Upper lobe of left lung (tissue), 6 donors: Measurements from ENCODE around the gene COX6A2. TPM values are rescaled to one million over a fixed set of nuclear protein-coding genes. Genes with fewer than 3 reads are reported as not detected.

Experiments
- ATAC-seq, 2 donors: fragments of 200-7000 bp; cut with Tn5 transposase; one replicate each; pipeline ENCODE4 v1.9.1; 2022; ENCODE audit warnings: mild to moderate bottlenecking in 2 of 2, moderate library complexity in 2 of 2; ENCODE audit not compliant: low FRiP score in 2 of 2
- DNase-seq, 2 donors: peaks; one replicate each; pipeline ENCODE4 v3.0.0-alpha.2; 2019 to 2020
- H3K27ac ChIP-seq, 4 donors: fragments of 200-600 bp; sonication (generic); one replicate each; pipeline ENCODE4 v1.5.1; 2016 to 2019
- H3K27me3 ChIP-seq, 4 donors: fragments of 200-600 bp; sonication (generic); one replicate each; pipeline ENCODE4 v1.5.1; 2017 to 2019
- H3K36me3 ChIP-seq, 4 donors: fragments of 200-600 bp; sonication (generic); one replicate each; pipeline ENCODE4 v1.5.1; 2016 to 2019
- H3K4me1 ChIP-seq, 4 donors: fragments of 200-600 bp; sonication (generic); one replicate each; pipeline ENCODE4 v1.5.1; 2018 to 2019
- H3K4me3 ChIP-seq, 4 donors: fragments of 200-600 bp; sonication (generic); one replicate each; pipeline ENCODE4 v1.5.1; 2017 to 2019; ENCODE audit warnings: mild to moderate bottlenecking in 2 of 4, moderate library complexity in 1 of 4
- H3K9me3 ChIP-seq, 4 donors: fragments of 200-600 bp; sonication (generic); one replicate each; pipeline ENCODE4 v1.5.1; 2018 to 2019
- EP300 ChIP-seq, 4 donors: sonication (generic); formaldehyde crosslinking; IDR thresholded peaks; one replicate each; pipeline ENCODE4 v1.5.1; 2017; ENCODE audit warnings: antibody characterized with exemption in 4 of 4, control low read depth in 2 of 4
- POLR2A ChIP-seq, 4 donors: fragments of 450-650 bp; IDR thresholded peaks; one replicate each; pipeline ENCODE4 v1.5.1; 2016 to 2017; ENCODE audit warnings: antibody characterized with exemption in 4 of 4, mild to moderate bottlenecking in 2 of 4
- POLR2AphosphoS5 ChIP-seq, 2 donors: sonication (generic); formaldehyde crosslinking; IDR thresholded peaks; one replicate each; pipeline ENCODE4 v1.5.1; 2017; ENCODE audit warnings: antibody characterized with exemption in 2 of 2
- WGBS, 2 donors: methylation state at CpG; one replicate each; pipeline ENCODE4 v1.1.5; 2017 to 2018; 5-methylcytosine and 5-hydroxymethylcytosine counted together
- total RNA-seq, 6 donors: library from RNA; depleted of rRNA in 4 of 6; stranded (reverse); fragments of >200 nt in 4 of 6; gene quantifications; one replicate each; pipeline versions ENCODE4 v1.1.0 to v1.2.1, GENCODE V29; 2016 to 2021
- TF ChIP-seq, protein P1 (sequence below), 6 experiments: fragments of 450-650 bp in 4 of 6; fragments of 200-600 bp in 2 of 6; sonication (generic) in 2 of 6; IDR thresholded peaks; one replicate each; pipeline ENCODE4 v1.5.1; 2016 to 2019; ENCODE audit warnings: antibody characterized with exemption in 6 of 6
- donor health status: DM: no; HTN: no; CAD: no; lungs with moderate emphysema.
- donor health status: DM: no; HTN: yes; CAD: no; lungs with severe emphysema.

Gene COX6A2
- total RNA-seq, 6 donors from 2014 or later = not detected

DNA sequence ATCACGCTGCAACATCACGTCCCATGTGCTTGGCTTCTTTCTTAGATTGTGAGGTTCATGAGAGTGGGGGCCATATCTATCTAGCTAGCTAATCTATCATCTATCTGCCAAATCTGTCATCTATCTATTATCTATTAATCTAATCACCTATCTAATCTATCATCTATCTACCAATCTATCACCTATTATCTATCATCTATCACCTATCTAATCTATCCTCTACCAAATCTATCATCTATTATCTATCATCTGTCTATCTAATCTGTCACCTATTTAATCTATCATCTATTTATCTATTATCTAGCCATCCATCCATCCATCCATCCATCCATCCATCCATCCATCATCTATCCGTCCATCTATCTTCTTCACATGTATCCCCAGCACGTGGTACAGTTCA lies 14.2 kb downstream of the COX6A2 start:
- 80 to 84% methylated on average over 4 of the region's 4 CpGs for WGBS, 2 donors
- TF ChIP-seq EP300 (IDR thresholded peaks at IDR 0.05) (no peak), POLR2A (IDR thresholded peaks at IDR 0.05) (no peak), POLR2AphosphoS5 (IDR thresholded peaks at IDR 0.05) (no peak)
- TF ChIP-seq, protein P1, sequence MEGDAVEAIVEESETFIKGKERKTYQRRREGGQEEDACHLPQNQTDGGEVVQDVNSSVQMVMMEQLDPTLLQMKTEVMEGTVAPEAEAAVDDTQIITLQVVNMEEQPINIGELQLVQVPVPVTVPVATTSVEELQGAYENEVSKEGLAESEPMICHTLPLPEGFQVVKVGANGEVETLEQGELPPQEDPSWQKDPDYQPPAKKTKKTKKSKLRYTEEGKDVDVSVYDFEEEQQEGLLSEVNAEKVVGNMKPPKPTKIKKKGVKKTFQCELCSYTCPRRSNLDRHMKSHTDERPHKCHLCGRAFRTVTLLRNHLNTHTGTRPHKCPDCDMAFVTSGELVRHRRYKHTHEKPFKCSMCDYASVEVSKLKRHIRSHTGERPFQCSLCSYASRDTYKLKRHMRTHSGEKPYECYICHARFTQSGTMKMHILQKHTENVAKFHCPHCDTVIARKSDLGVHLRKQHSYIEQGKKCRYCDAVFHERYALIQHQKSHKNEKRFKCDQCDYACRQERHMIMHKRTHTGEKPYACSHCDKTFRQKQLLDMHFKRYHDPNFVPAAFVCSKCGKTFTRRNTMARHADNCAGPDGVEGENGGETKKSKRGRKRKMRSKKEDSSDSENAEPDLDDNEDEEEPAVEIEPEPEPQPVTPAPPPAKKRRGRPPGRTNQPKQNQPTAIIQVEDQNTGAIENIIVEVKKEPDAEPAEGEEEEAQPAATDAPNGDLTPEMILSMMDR (IDR thresholded peaks at IDR 0.05) = no peak
- ATAC-seq = no peak

GRCh38 chr16:31413381-31413780 lies 14.8 kb downstream of the COX6A2 start:
- H3K4me3 ChIP-seq = no peak overlapping the region

More for the DNA sequence above, 14.2 kb downstream of the COX6A2 start:
- no peaks in the 10 kb centered on the region for H3K9me3 ChIP-seq
- H3K4me3 ChIP-seq = no peak overlapping the region
- no peaks in the 10 kb centered on the region for H3K4me1 ChIP-seq
- no peak for DNase-seq
- H3K36me3 ChIP-seq = no peaks in the 10 kb centered on the region
- no peak overlapping the region for H3K27ac ChIP-seq
- H3K27me3 ChIP-seq = no peaks in the 10 kb centered on the region

GRCh38 chr16:31412750-31413149 lies 15.4 kb downstream of the COX6A2 start:
- no peaks in the 10 kb centered on the region for H3K4me1 ChIP-seq
- no peak overlapping the region for H3K27ac ChIP-seq
- peak in 1 of 2 donors; percentile 15 for ATAC-seq
- H3K36me3 ChIP-seq = no peaks in the 10 kb centered on the region
- no peak for TF ChIP-seq POLR2A (IDR thresholded peaks at IDR 0.05)
- TF ChIP-seq, protein P1 (IDR thresholded peaks at IDR 0.05) = no peak
- no peak for TF ChIP-seq EP300 (IDR thresholded peaks at IDR 0.05)
- no peak for TF ChIP-seq POLR2AphosphoS5 (IDR thresholded peaks at IDR 0.05)
- WGBS, 2 donors = 80 to 86% methylated on average over 3 to 9 of the region's 10 CpGs
- DNase-seq = peak in 1 of 2 donors; percentile 66
- H3K4me3 ChIP-seq = no peak overlapping the region
- H3K27me3 ChIP-seq = no peaks in the 10 kb centered on the region
- no peaks in the 10 kb centered on the region for H3K9me3 ChIP-seq

More at GRCh38 chr16:31413381-31413780, 14.8 kb downstream of the COX6A2 start:
- ATAC-seq (no peak), DNase-seq (no peak)
- WGBS, 2 donors = 89 to 91% methylated on average over 5 of the region's 5 CpGs
- Histone ChIP-seq H3K36me3 (no peaks in the 10 kb centered on the region), H3K27ac (no peak overlapping the region), H3K4me1 (no peaks in the 10 kb centered on the region), H3K9me3 (no peaks in the 10 kb centered on the region), H3K27me3 (no peaks in the 10 kb centered on the region)
- TF ChIP-seq, protein P1 (IDR thresholded peaks at IDR 0.05) = no peak
- TF ChIP-seq POLR2AphosphoS5 (IDR thresholded peaks at IDR 0.05) (no peak), EP300 (IDR thresholded peaks at IDR 0.05) (no peak), POLR2A (IDR thresholded peaks at IDR 0.05) (no peak)

DNA sequence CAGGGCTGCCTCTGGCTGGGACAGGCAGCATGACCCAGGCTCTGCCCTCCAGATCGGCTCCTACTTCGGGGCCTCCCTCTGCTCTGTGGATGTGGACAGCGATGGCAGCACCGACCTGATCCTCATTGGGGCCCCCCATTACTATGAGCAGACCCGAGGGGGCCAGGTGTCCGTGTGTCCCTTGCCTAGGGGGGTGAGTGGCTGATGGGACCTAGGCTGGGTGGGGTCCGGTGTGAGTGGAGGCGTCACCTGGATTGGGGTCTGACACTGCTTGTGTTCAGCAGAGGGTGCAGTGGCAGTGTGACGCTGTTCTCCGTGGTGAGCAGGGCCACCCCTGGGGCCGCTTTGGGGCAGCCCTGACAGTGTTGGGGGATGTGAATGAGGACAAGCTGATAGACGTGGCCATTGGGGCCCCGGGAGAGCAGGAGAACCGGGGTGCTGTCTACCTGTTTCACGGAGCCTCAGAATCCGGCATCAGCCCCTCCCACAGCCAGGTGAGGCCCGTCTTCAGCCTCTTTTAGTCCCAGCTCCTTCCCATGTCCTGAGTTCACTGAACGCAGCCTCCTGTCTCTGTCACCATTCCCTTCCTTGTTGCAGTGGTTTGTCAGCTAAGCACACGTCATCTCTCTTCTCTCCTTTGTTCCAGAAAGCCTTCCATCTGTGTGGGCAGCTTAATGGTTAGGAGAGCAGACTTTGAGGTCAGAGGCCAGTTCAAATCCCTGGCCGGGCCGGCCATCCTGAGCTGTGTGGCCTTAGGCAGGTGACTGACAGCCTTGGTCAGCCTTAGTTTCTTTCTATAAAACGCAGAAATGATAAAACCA lies 16.9 kb downstream of the COX6A2 start:
- no peaks in the 10 kb centered on the region for H3K27me3 ChIP-seq
- no peaks in the 10 kb centered on the region for H3K36me3 ChIP-seq
- no peaks in the 10 kb centered on the region for H3K9me3 ChIP-seq
- 68 to 77% methylated on average over 15 to 19 of the region's 22 CpGs for whole genome bisulfite sequencing, 2 donors
- no peaks in the 10 kb centered on the region for H3K4me1 ChIP-seq
- TF ChIP-seq EP300 (IDR thresholded peaks at IDR 0.05) (no peak), POLR2AphosphoS5 (IDR thresholded peaks at IDR 0.05) (no peak), POLR2A (IDR thresholded peaks at IDR 0.05) (no peak)
- TF ChIP-seq, protein P1 (IDR thresholded peaks at IDR 0.05) = no peak
- no peak for ATAC-seq
- DNase-seq = peak in 1 of 2 donors; percentile 49
- no peak overlapping the region for H3K4me3 ChIP-seq
- H3K27ac ChIP-seq = no peak overlapping the region
